Epithelial cell of esophagus (primary cell): ENCODE data around the gene KCNJ10.
A peak's percentile ranks its signal among the peaks of the same experiment; 100 is the strongest.

Experiments
- DNase-seq: peaks from one replicate; pipeline ENCODE4 v3.0.0; 2010; ENCODE audit warnings: low read depth
- H3K4me3 ChIP-seq: 2 replicates; pipeline ENCODE4 v1.5.1; 2011; ENCODE audit warnings: mild to moderate bottlenecking, low read length, control low read depth
- CTCF ChIP-seq: IDR thresholded peaks from 2 replicates; pipeline ENCODE4 v1.5.1; 2011; ENCODE audit warnings: low read depth, mild to moderate bottlenecking, low read length, control low read depth, inconsistent platforms; ENCODE audit not compliant: insufficient read depth; ENCODE audit errors: missing control alignments

The KCNJ10 gene

GRCh38 chr1:160021376-160022074 is 48.4 kb downstream of the KCNJ10 start:
- no peak for TF ChIP-seq CTCF
- no peak for DNase-seq
- no peak overlapping the region for H3K4me3 ChIP-seq

- no peak for TF ChIP-seq CTCF
- no peak for DNase-seq
- H3K4me3 ChIP-seq = no peak overlapping the region
Observed at GRCh38 chr1:160020196-160020595, 49.8 kb downstream of the KCNJ10 start.

- DNase-seq = peak; percentile 54
- H3K4me3 ChIP-seq = no peak overlapping the region
- no peak for TF ChIP-seq CTCF
Observed at GRCh38 chr1:160018900-160019299, 51.1 kb downstream of the KCNJ10 start.

- TF ChIP-seq CTCF = no peak
- H3K4me3 ChIP-seq = no peak overlapping the region
- DNase-seq = no peak
Observed at GRCh38 chr1:160018347-160018746, 51.6 kb downstream of the KCNJ10 start.

- TF ChIP-seq CTCF = no peak
- no peak for DNase-seq
- no peak overlapping the region for H3K4me3 ChIP-seq
Observed at GRCh38 chr1:160017592-160017991, 52.4 kb downstream of the KCNJ10 start.

GRCh38 chr1:160011781-160012180 is 58.2 kb downstream of the KCNJ10 start:
- no peak overlapping the region for H3K4me3 ChIP-seq
- no peak for TF ChIP-seq CTCF
- DNase-seq = no peak

GRCh38 chr1:160009801-160010200 is 60.2 kb downstream of the KCNJ10 start:
- TF ChIP-seq CTCF = no peak
- no peak for DNase-seq
- no peak overlapping the region for H3K4me3 ChIP-seq
